Measurements from ENCODE around the gene GARNL3. TPM values are rescaled to one million over a fixed set of nuclear protein-coding genes. Genes with fewer than 3 reads are reported as not detected.

Gene GARNL3
- total RNA-seq, 1 donor from 2014 or later: 5.4 TPM

- no peak for FAIRE-seq
- no peak overlapping the region for H3K27ac Mint-ChIP-seq (ENCODE audit: unreplicated experiment)
Observed at GRCh38 chr9:127233550-127233949, 31.0 kb upstream of the GARNL3 start.

GRCh38 chr9:127233989-127234388, 30.6 kb upstream of the GARNL3 start:
- Mint-ChIP-seq H3K36me3 (ENCODE audit: low read depth, unreplicated experiment) (peaks cover 9% of the 10 kb centered on the region), H3K4me1 (ENCODE audit: low read depth, unreplicated experiment) (no peaks in the 10 kb centered on the region), H3K27me3 (ENCODE audit: low read depth, unreplicated experiment) (no peaks in the 10 kb centered on the region), H3K4me3 (ENCODE audit: unreplicated experiment) (no peak overlapping the region), H3K9me3 (ENCODE audit: unreplicated experiment) (peaks cover 3% of the 10 kb centered on the region), H3K27ac (ENCODE audit: unreplicated experiment) (no peak overlapping the region)
- no peaks in the 10 kb centered on the region for H3K4me1 ChIP-seq (ENCODE audit: insufficient read depth, low read length)
- H3K9me3 ChIP-seq (ENCODE audit: insufficient read depth, low read depth, low read length): no peaks in the 10 kb centered on the region
- TF ChIP-seq CTCF (IDR thresholded peaks at IDR 0.05; ENCODE audit: insufficient read depth, low read depth, low read length) (no peak), EZH2 (IDR thresholded peaks at IDR 0.05; ENCODE audit: insufficient read depth, low read length) (no peak)
- H3K79me2 ChIP-seq (ENCODE audit: insufficient read depth, low read length): no peaks in the 10 kb centered on the region
- no peak overlapping the region for H3K4me3 ChIP-seq (ENCODE audit: insufficient read depth, low read depth, low read length)
- H4K20me1 ChIP-seq (ENCODE audit: insufficient read depth, low read length): no peaks in the 10 kb centered on the region
- no peaks in the 10 kb centered on the region for H3K27me3 ChIP-seq (ENCODE audit: insufficient read depth, low read length)
- no peak overlapping the region for H3K4me2 ChIP-seq (ENCODE audit: low read length)
- no peak overlapping the region for H3K27ac ChIP-seq (ENCODE audit: low read depth, low read length)
- DNase-seq (ENCODE audit: low read depth) (no peak), FAIRE-seq (no peak)
- H3K36me3 ChIP-seq (ENCODE audit: insufficient read depth, low read length): no peaks in the 10 kb centered on the region
- H2AFZ ChIP-seq (ENCODE audit: low read depth, low read length): no peak overlapping the region
- H3K9ac ChIP-seq (ENCODE audit: low read length): no peak overlapping the region

More at GRCh38 chr9:127233550-127233949, 31.0 kb upstream of the GARNL3 start:
- Histone ChIP-seq H3K4me3 (ENCODE audit: insufficient read depth, low read depth, low read length) (no peak overlapping the region), H3K4me2 (ENCODE audit: low read length) (no peak overlapping the region), H3K79me2 (ENCODE audit: insufficient read depth, low read length) (no peaks in the 10 kb centered on the region), H2AFZ (ENCODE audit: low read depth, low read length) (no peak overlapping the region), H3K9me3 (ENCODE audit: insufficient read depth, low read depth, low read length) (no peaks in the 10 kb centered on the region), H3K27me3 (ENCODE audit: insufficient read depth, low read length) (no peaks in the 10 kb centered on the region), H3K36me3 (ENCODE audit: insufficient read depth, low read length) (no peaks in the 10 kb centered on the region), H3K9ac (ENCODE audit: low read length) (no peak overlapping the region), H3K4me1 (ENCODE audit: insufficient read depth, low read length) (no peaks in the 10 kb centered on the region), H4K20me1 (ENCODE audit: insufficient read depth, low read length) (no peaks in the 10 kb centered on the region), H3K27ac (ENCODE audit: low read depth, low read length) (no peak overlapping the region)
- peaks cover 6% of the 10 kb centered on the region for H3K36me3 Mint-ChIP-seq (ENCODE audit: low read depth, unreplicated experiment)
- TF ChIP-seq EZH2 (IDR thresholded peaks at IDR 0.05; ENCODE audit: insufficient read depth, low read length): no peak
- TF ChIP-seq CTCF (IDR thresholded peaks at IDR 0.05; ENCODE audit: insufficient read depth, low read depth, low read length): no peak
- H3K4me1 Mint-ChIP-seq (ENCODE audit: low read depth, unreplicated experiment): no peaks in the 10 kb centered on the region
- no peak overlapping the region for H3K4me3 Mint-ChIP-seq (ENCODE audit: unreplicated experiment)
- DNase-seq (ENCODE audit: low read depth): no peak
- H3K27me3 Mint-ChIP-seq (ENCODE audit: low read depth, unreplicated experiment): no peaks in the 10 kb centered on the region
- H3K9me3 Mint-ChIP-seq (ENCODE audit: unreplicated experiment): peaks cover under 1% of the 10 kb centered on the region

- no peak overlapping the region for H3K9ac ChIP-seq (ENCODE audit: low read length)
- no peaks in the 10 kb centered on the region for H3K4me1 Mint-ChIP-seq (ENCODE audit: low read depth, unreplicated experiment)
- FAIRE-seq (no peak), DNase-seq (ENCODE audit: low read depth) (no peak)
- no peaks in the 10 kb centered on the region for H3K27me3 ChIP-seq (ENCODE audit: insufficient read depth, low read length)
- H2AFZ ChIP-seq (ENCODE audit: low read depth, low read length): no peak overlapping the region
- TF ChIP-seq EZH2 (IDR thresholded peaks at IDR 0.05; ENCODE audit: insufficient read depth, low read length) (no peak), CTCF (IDR thresholded peaks at IDR 0.05; ENCODE audit: insufficient read depth, low read depth, low read length) (no peak)
- H3K4me3 Mint-ChIP-seq (ENCODE audit: unreplicated experiment): no peak overlapping the region
- no peaks in the 10 kb centered on the region for H3K27me3 Mint-ChIP-seq (ENCODE audit: low read depth, unreplicated experiment)
- H3K4me1 ChIP-seq (ENCODE audit: insufficient read depth, low read length): no peaks in the 10 kb centered on the region
- H4K20me1 ChIP-seq (ENCODE audit: insufficient read depth, low read length): no peaks in the 10 kb centered on the region
- no peak overlapping the region for H3K27ac Mint-ChIP-seq (ENCODE audit: unreplicated experiment)
- H3K9me3 Mint-ChIP-seq (ENCODE audit: unreplicated experiment): peaks cover 3% of the 10 kb centered on the region
- H3K79me2 ChIP-seq (ENCODE audit: insufficient read depth, low read length): no peaks in the 10 kb centered on the region
- no peaks in the 10 kb centered on the region for H3K9me3 ChIP-seq (ENCODE audit: insufficient read depth, low read depth, low read length)
- no peaks in the 10 kb centered on the region for H3K36me3 ChIP-seq (ENCODE audit: insufficient read depth, low read length)
- no peak overlapping the region for H3K27ac ChIP-seq (ENCODE audit: low read depth, low read length)
- no peak overlapping the region for H3K4me3 ChIP-seq (ENCODE audit: insufficient read depth, low read depth, low read length)
- H3K4me2 ChIP-seq (ENCODE audit: low read length): no peak overlapping the region
- peaks cover 10% of the 10 kb centered on the region for H3K36me3 Mint-ChIP-seq (ENCODE audit: low read depth, unreplicated experiment)
Observed at GRCh38 chr9:127237801-127238200, 26.8 kb upstream of the GARNL3 start.

Data from astrocyte (in vitro differentiated cells and primary cell).